HepG2 (cell line): ENCODE measurements around the gene WNT1. TPM values are rescaled to one million over a fixed set of nuclear protein-coding genes. Genes with fewer than 3 reads are reported as not detected.

Source experiments
- AHDC1 ChIP-seq: sonication (generic); formaldehyde crosslinking; IDR thresholded peaks from 2 replicates; pipeline ENCODE4 v1.5.1; 2020; ENCODE audit warnings: mild to moderate bottlenecking, missing genetic modification reagents, borderline replicate concordance
- CBX1 ChIP-seq: IDR thresholded peaks from one replicate; pipeline ENCODE4 v1.6.1; 2016; ENCODE audit warnings: antibody characterized with exemption, low read depth
- ETV6 ChIP-seq: sonication (generic); formaldehyde crosslinking; conservative IDR thresholded peaks from 2 replicates; pipeline ENCODE4 v1.4.0; 2020; ENCODE audit warnings: missing genetic modification reagents
- FLYWCH1 ChIP-seq: sonication (generic); formaldehyde crosslinking; IDR thresholded peaks from 2 replicates; pipeline ENCODE4 v1.8.1; 2023; ENCODE audit warnings: mild to moderate bottlenecking, missing genetic modification reagents
- KLF13 ChIP-seq: sonication (generic); formaldehyde crosslinking; IDR thresholded peaks from 2 replicates; pipeline ENCODE4 v1.4.0; 2020; ENCODE audit warnings: mild to moderate bottlenecking, missing genetic modification reagents
- MZF1 ChIP-seq: sonication (generic); formaldehyde crosslinking; IDR thresholded peaks from 2 replicates; pipeline ENCODE4 v1.8.1; 2023; ENCODE audit warnings: mild to moderate bottlenecking, missing genetic modification reagents, borderline replicate concordance
- PCBP1 ChIP-seq: fragments of 200-400 bp; formaldehyde crosslinking; IDR thresholded peaks from 2 replicates; pipeline ENCODE4 v1.6.1; 2017; ENCODE audit warnings: mild to moderate bottlenecking, low read depth, low read length, borderline replicate concordance
- PHF20 ChIP-seq: sonication (generic); formaldehyde crosslinking; IDR thresholded peaks from 2 replicates; pipeline ENCODE4 v1.5.0; 2020; ENCODE audit warnings: mild to moderate bottlenecking, missing genetic modification reagents
- TMF1 ChIP-seq: sonication (generic); formaldehyde crosslinking; IDR thresholded peaks from 2 replicates; pipeline ENCODE4 v1.8.1; 2022; ENCODE audit warnings: low read depth, missing genetic modification reagents
- ZFX ChIP-seq: sonication (generic); formaldehyde crosslinking; IDR thresholded peaks from 2 replicates; pipeline ENCODE4 v1.4.0; 2020; ENCODE audit warnings: mild to moderate bottlenecking, low read depth, missing genetic modification reagents, moderate library complexity
- ZNF446 ChIP-seq: sonication (generic); formaldehyde crosslinking; IDR thresholded peaks from 2 replicates; pipeline ENCODE4 v1.5.0; 2020; ENCODE audit warnings: mild to moderate bottlenecking, missing genetic modification reagents
- ZNF484 ChIP-seq: sonication (generic); formaldehyde crosslinking; IDR thresholded peaks from 2 replicates; pipeline ENCODE4 v1.5.1; 2020; ENCODE audit warnings: mild to moderate bottlenecking, low read depth, missing genetic modification reagents, borderline replicate concordance
- ZNF510 ChIP-seq: sonication (generic); formaldehyde crosslinking; IDR thresholded peaks from 2 replicates; pipeline ENCODE4 v1.4.0; 2020; ENCODE audit warnings: low read depth, mild to moderate bottlenecking, missing genetic modification reagents
- ZNF546 ChIP-seq: sonication (generic); formaldehyde crosslinking; conservative IDR thresholded peaks from 2 replicates; pipeline ENCODE4 v1.8.1; 2023; ENCODE audit warnings: mild to moderate bottlenecking, missing genetic modification reagents
- ZSCAN5A ChIP-seq: sonication (generic); formaldehyde crosslinking; IDR thresholded peaks from 2 replicates; pipeline ENCODE4 v1.8.0; 2022; ENCODE audit warnings: mild to moderate bottlenecking, missing genetic modification reagents, borderline replicate concordance
- polyA plus RNA-seq, 8 experiments: library from polyadenylated mRNA; depleted of rRNA in 3 of 8; stranded (reverse) in 7 of 8; unstranded in 1 of 8; fragments of >200 nt; fragmentation: Illumina TruSeq in 4 of 8; extraction: Trizol in 4 of 8; gene quantifications; 2 replicates each; pipeline versions ENCODE4 v1.2.1 to v1.2.3, GENCODE V29; 2011 to 2016; ENCODE audit warnings: low read depth in 4 of 8, missing spikeins in 1 of 8, mixed read lengths in 1 of 8; ENCODE audit not compliant: insufficient read depth in 1 of 8
- total RNA-seq, 5 experiments: library from RNA; depleted of rRNA; stranded (reverse); fragments of >200 nt; fragmentation: Illumina TruSeq; extraction: Trizol; gene quantifications; 2 replicates each; pipeline ENCODE4 v1.2.3, GENCODE V29; 2016; ENCODE audit warnings: low read depth in 1 of 5
- TF ChIP-seq, protein P1 (sequence below): sonication (generic); formaldehyde crosslinking; IDR thresholded peaks from 2 replicates; pipeline ENCODE4 v1.4.0; 2020; ENCODE audit warnings: missing genetic modification reagents

WNT1 gene
- total and polyA plus RNA-seq, 2 of the 13 experiments (the other 11 are each of a cell fraction or from before 2014, with no cell fraction given), result not detected

DNA sequence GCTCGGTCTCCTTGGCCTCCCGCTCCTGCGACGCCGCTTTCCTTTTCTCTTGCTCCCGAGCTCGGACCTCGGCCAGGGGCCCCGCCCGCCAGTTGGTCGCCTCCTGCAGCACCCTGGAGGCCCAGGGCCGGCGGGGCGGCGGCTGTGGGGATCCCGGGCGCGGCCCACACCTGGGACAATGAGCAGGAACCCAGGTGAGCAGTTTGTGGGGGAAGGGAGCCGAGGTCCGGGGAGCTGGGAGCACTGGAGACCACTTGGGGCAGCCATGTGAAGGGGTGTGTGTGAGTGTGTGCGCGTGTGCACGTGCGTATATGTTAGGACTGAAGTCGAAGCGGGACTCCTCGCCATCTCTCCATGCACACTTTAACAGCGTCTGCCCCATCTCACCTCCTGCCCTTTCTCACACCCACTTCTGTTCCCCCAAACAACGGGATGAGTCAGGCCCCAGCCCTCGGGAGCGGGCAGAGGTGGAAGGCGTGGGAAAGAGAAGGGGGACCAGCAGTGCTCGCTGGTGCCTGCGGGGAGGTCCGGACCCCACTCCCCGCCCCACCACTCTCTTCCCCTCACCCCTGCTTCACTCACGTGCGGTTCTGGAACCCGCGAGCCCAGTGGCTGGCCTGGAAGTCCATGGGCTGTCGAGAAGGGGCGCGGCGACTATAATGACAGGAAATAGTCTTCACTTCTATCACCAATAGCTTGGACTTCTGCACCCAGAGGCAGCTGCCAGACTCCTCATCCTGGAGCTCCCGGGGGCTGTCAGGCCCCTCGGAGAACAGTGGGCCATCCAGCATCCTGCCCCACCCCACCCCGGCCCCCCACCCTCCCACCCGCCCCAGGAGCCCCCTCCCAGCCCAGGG is 20.6 kb downstream of the WNT1 start (continued):
- TF ChIP-seq ETV6 (CRISPR knock-in tag), result no peak
- TF ChIP-seq PCBP1, result peak; percentile 71; the same call in 1 of the 2 replicates
- TF ChIP-seq ZNF510 (CRISPR knock-in tag), result no peak
- no peak for TF ChIP-seq FLYWCH1 (CRISPR knock-in tag)
- 0 out of 2 replicates have a peak, but pooled peaks have one; percentile 33 for TF ChIP-seq PHF20 (CRISPR knock-in tag)
- TF ChIP-seq ZFX (CRISPR knock-in tag), result peak; percentile 70
- peak; percentile 35; the same call in 1 of the 2 replicates for TF ChIP-seq TMF1
- peak; percentile 85 for TF ChIP-seq ZNF546 (CRISPR knock-in tag)
- no peak for TF ChIP-seq AHDC1
- TF ChIP-seq ZNF446 (CRISPR knock-in tag), result peak; percentile 93; the same call in 1 of the 2 replicates
- TF ChIP-seq, protein P1, sequence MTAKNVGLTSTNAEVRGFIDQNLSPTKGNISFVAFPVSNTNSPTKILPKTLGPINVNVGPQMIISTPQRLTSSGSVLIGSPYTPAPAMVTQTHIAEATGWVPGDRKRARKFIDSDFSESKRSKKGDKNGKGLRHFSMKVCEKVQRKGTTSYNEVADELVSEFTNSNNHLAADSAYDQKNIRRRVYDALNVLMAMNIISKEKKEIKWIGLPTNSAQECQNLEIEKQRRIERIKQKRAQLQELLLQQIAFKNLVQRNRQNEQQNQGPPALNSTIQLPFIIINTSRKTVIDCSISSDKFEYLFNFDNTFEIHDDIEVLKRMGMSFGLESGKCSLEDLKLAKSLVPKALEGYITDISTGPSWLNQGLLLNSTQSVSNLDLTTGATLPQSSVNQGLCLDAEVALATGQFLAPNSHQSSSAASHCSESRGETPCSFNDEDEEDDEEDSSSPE (CRISPR knock-in tag), result no peak; the same call in none of the 2 replicates
- TF ChIP-seq KLF13 (CRISPR knock-in tag), result peak; percentile 76; the same call in 1 of the 2 replicates
- no peak for TF ChIP-seq MZF1
- peak; percentile 58; the same call in 1 of the 2 replicates for TF ChIP-seq ZNF484
- no peak for TF ChIP-seq ZSCAN5A (CRISPR knock-in tag)
- no peak for TF ChIP-seq CBX1
